Endometrial microvascular endothelial cells (primary cell): ENCODE results near the gene CHST7. TPM values are rescaled to one million over a fixed set of nuclear protein-coding genes. Genes with fewer than 3 reads are reported as not detected.
"Not testable (repeated sequence)": the region's sequence is repeated elsewhere in the genome, so short reads cannot be mapped to it uniquely, and the experiment has no call there.

ENCODE experiments used
- in situ Hi-C: cut with HindIII; loops from 2 replicates; pipeline ENCODE4 v1.10.0; 2017; ENCODE audit warnings: low sequenced_read_pairs, low pct_unique_long_range_greater_than_20kb; ENCODE audit errors: inconsistent ontology term
- total RNA-seq: library from RNA; depleted of rRNA; stranded (reverse); fragments of >200 nt; gene quantifications from one replicate; pipeline ENCODE4 v1.2.3, GENCODE V29; 2015; ENCODE audit errors: inconsistent ontology term

CHST7 gene
- total RNA-seq = 10.7 TPM

GRCh38 chrX:46573331-46573891 lies at the start of gene CHST7:
Gene CHST7 (plus strand): TSS chrX:46573765. CDS start chrX:46573932, 167 bp downstream.
- in situ Hi-C loops = no loop called here

- in situ Hi-C loops = not testable (repeated sequence)
These were observed 44.9 kb upstream of the CHST7 start for GRCh38 chrX:46528640-46529039.

GRCh38 chrX:46529740-46530403 lies 43.7 kb upstream of the CHST7 start:
- in situ Hi-C loops = not testable (repeated sequence)

GRCh38 chrX:46530404-46530908 lies 43.1 kb upstream of the CHST7 start:
- in situ Hi-C loops = not testable (repeated sequence)

GRCh38 chrX:46531442-46531841 lies 42.1 kb upstream of the CHST7 start:
- in situ Hi-C loops = no loop called here

- in situ Hi-C loops = no loop called here
These were observed 30.1 kb upstream of the CHST7 start for GRCh38 chrX:46543441-46543840.

GRCh38 chrX:46544527-46544926 lies 29.0 kb upstream of the CHST7 start:
- in situ Hi-C loops = not testable (repeated sequence)

GRCh38 chrX:46545111-46546005 lies 28.2 kb upstream of the CHST7 start, which contains the start of gene ZNF674:
Gene ZNF674 (minus strand): TSS chrX:46545421. CDS start chrX:46542087, 3,334 bp downstream.
- in situ Hi-C loops = no loop called here

GRCh38 chrX:46547857-46548256 lies 25.7 kb upstream of the CHST7 start:
- in situ Hi-C loops = no loop called here

GRCh38 chrX:46549914-46550313 lies 23.7 kb upstream of the CHST7 start:
- in situ Hi-C loops = no loop called here

- in situ Hi-C loops = no loop called here
These were observed 22.0 kb upstream of the CHST7 start for GRCh38 chrX:46551494-46552128.

GRCh38 chrX:46553935-46554334 lies 19.6 kb upstream of the CHST7 start:
- in situ Hi-C loops = no loop called here

GRCh38 chrX:46554942-46555341 lies 18.6 kb upstream of the CHST7 start:
- in situ Hi-C loops = no loop called here

- in situ Hi-C loops = no loop called here
These were observed 14.5 kb upstream of the CHST7 start for GRCh38 chrX:46559062-46559461.

- in situ Hi-C loops = no loop called here
These were observed 11.5 kb upstream of the CHST7 start for GRCh38 chrX:46561824-46562657.

- in situ Hi-C loops = no loop called here
These were observed 6.2 kb upstream of the CHST7 start for GRCh38 chrX:46567388-46567787.

GRCh38 chrX:46569621-46570020 lies 3.9 kb upstream of the CHST7 start:
- in situ Hi-C loops = no loop called here
